Endothelial cell of umbilical vein (primary cell): ENCODE measurements around the gene PDPN. TPM values are rescaled to one million over a fixed set of nuclear protein-coding genes. Genes with fewer than 3 reads are reported as not detected.

Experiments
- BruUV-seq: library from RNA; stranded (reverse); fragments of 400-500 nt; replicated peaks from 2 replicates; lab custom pipeline; 2021; lab: Mats Ljungman, UMichigan
- CTCF ChIA-PET: fragments of 300-600, 350-600 bp; sonication (Branson Sonifier 250); formaldehyde crosslinking; loops from one replicate; lab custom pipeline; 2021; ENCODE audit warnings: antibody characterized with exemption, inconsistent platforms; lab: Charles Lee
- POLR2A ChIA-PET: fragments of 300-600, 350-600 bp; sonication (Branson Sonifier 250); formaldehyde crosslinking; loops from one replicate; lab custom pipeline; 2021; ENCODE audit warnings: antibody characterized with exemption, inconsistent platforms; lab: Charles Lee
- DNase-seq: peaks from one replicate; pipeline ENCODE4 v3.0.0-alpha.2; 2011; ENCODE audit warnings: low read depth, low spot score
- FAIRE-seq: peaks from 2 replicates; lab custom pipeline; 2011; peaks lifted over from hg19 to GRCh38; lab: Jason Lieb, UNC
- H2AFZ ChIP-seq: 2 replicates; pipeline ENCODE4 v1.6.0; 2012; ENCODE audit warnings: low read depth, low read length, control low read depth, inconsistent platforms
- H3K27ac ChIP-seq: 2 replicates; pipeline ENCODE4 v1.5.1; 2011; ENCODE audit warnings: low read depth, mild to moderate bottlenecking, control low read depth, low read length, moderate library complexity; ENCODE audit not compliant: insufficient read depth
- H3K27me3 ChIP-seq, 2 experiments: 2 replicates each; pipeline versions ENCODE4 v1.6.0 to v1.6.1; 2011; ENCODE audit warnings: low read length in 2 of 2, mixed read lengths in 1 of 2; ENCODE audit not compliant: control insufficient read depth in 2 of 2, insufficient read depth in 2 of 2
- H3K36me3 ChIP-seq, 2 experiments: 2 replicates in 1 of 2; 3 replicates in 1 of 2; pipeline ENCODE4 v1.5.1; 2011; ENCODE audit warnings: low read length in 2 of 2, mild to moderate bottlenecking in 1 of 2, moderate library complexity in 1 of 2; ENCODE audit not compliant: control insufficient read depth in 2 of 2, insufficient read depth in 2 of 2; ENCODE audit errors: extremely low read depth in 1 of 2
- H3K4me1 ChIP-seq: 3 replicates; pipeline ENCODE4 v1.5.1; 2011; ENCODE audit warnings: mild to moderate bottlenecking, low read length; ENCODE audit not compliant: control insufficient read depth, insufficient read depth; ENCODE audit errors: extremely low read depth
- H3K4me2 ChIP-seq: 2 replicates; pipeline ENCODE4 v1.6.1; 2011; ENCODE audit warnings: low read length, control low read depth, mixed read lengths; ENCODE audit not compliant: insufficient read depth
- H3K4me3 ChIP-seq, 3 experiments: fragments of 200-600 bp in 1 of 3; sonication (generic), shearing (Covaris generic) in 1 of 3; replicated peaks in 1 of 3; 2 replicates each; pipeline ENCODE4 v1.5.1; 2011 to 2016; ENCODE audit warnings: control low read depth in 3 of 3, low read length in 3 of 3, mild to moderate bottlenecking in 2 of 3, inconsistent platforms in 1 of 3, low read depth in 1 of 3, moderate library complexity in 1 of 3; ENCODE audit not compliant: insufficient read depth in 1 of 3
- H3K79me2 ChIP-seq: 2 replicates; pipeline ENCODE4 v1.6.0; 2012; ENCODE audit warnings: low read length, inconsistent platforms; ENCODE audit not compliant: control insufficient read depth, insufficient read depth
- H3K9ac ChIP-seq: replicated peaks from 2 replicates; pipeline ENCODE3; 2011; ENCODE audit warnings: low read length, control low read depth; ENCODE audit not compliant: insufficient read depth; ENCODE audit errors: extremely low read depth
- H3K9me1 ChIP-seq: replicated peaks from 3 replicates; pipeline ENCODE4 v1.6.0; 2011; ENCODE audit warnings: mild to moderate bottlenecking, low read length; ENCODE audit not compliant: control insufficient read depth, insufficient read depth; ENCODE audit errors: extremely low read depth
- H3K9me3 ChIP-seq: replicated peaks from 2 replicates; pipeline ENCODE4 v1.5.1; 2012; ENCODE audit warnings: low read length, inconsistent platforms; ENCODE audit not compliant: control insufficient read depth, insufficient read depth
- H4K20me1 ChIP-seq: replicated peaks from 2 replicates; pipeline ENCODE3; 2011; ENCODE audit warnings: mild to moderate bottlenecking, low read length; ENCODE audit not compliant: control insufficient read depth, insufficient read depth; ENCODE audit errors: extremely low read depth
- EZH2 ChIP-seq: IDR thresholded peaks from 2 replicates; pipeline ENCODE4 v1.6.1; 2012; ENCODE audit warnings: borderline replicate concordance, low read depth, mild to moderate bottlenecking, moderate library complexity, low read length, inconsistent platforms; ENCODE audit not compliant: severe bottlenecking
- FOS ChIP-seq: IDR thresholded peaks from 2 replicates; pipeline ENCODE4 v1.6.1; 2011; ENCODE audit warnings: mild to moderate bottlenecking, low read length, moderate library complexity, borderline replicate concordance; ENCODE audit not compliant: insufficient read depth
- GATA2 ChIP-seq: IDR thresholded peaks from 2 replicates; pipeline ENCODE4 v1.7.0; 2011; ENCODE audit warnings: low read depth, mild to moderate bottlenecking, moderate library complexity, mixed read lengths, low read length; ENCODE audit not compliant: insufficient read length, insufficient read depth
- JUN ChIP-seq: IDR thresholded peaks from 2 replicates; pipeline ENCODE4 v1.6.1; 2011; ENCODE audit warnings: borderline replicate concordance, low read depth; ENCODE audit not compliant: insufficient read length, insufficient read depth
- POLR2A ChIP-seq: IDR thresholded peaks from 2 replicates; pipeline ENCODE4 v1.6.1; 2012; ENCODE audit warnings: low read depth, mild to moderate bottlenecking, control low read depth, low read length
- POLR2AphosphoS5 ChIP-seq: IDR thresholded peaks from 2 replicates; pipeline ENCODE4 v1.6.1; 2012; ENCODE audit warnings: low read depth, mild to moderate bottlenecking, control low read depth, low read length, moderate library complexity; ENCODE audit not compliant: insufficient read depth
- dilution Hi-C: fragments of 300-500 bp; cut with MboI; formaldehyde crosslinking; loops from one replicate; pipeline ENCODE4 v1.15.0; 2019; ENCODE audit warnings: low sequenced_read_pairs; ENCODE audit not compliant: extremely low pct_ligation_motif_present
- intact Hi-C: fragments of 100-400 bp; cut with micrococcal nuclease; formaldehyde crosslinking; loops from one replicate; pipeline ENCODE4 v1.10.0; 2022
- polyA plus RNA-seq, 4 experiments: library from polyadenylated mRNA; depleted of rRNA in 3 of 4; stranded (reverse) in 3 of 4; unstranded in 1 of 4; fragments of >200 nt; gene quantifications; 2 replicates each; pipeline versions ENCODE4 v1.2.1 to v1.2.3, GENCODE V29; 2011 to 2012; ENCODE audit warnings: missing spikeins in 1 of 4
- total RNA-seq: library from RNA; stranded (reverse); gene quantifications from 2 replicates; pipeline ENCODE4 v1.2.3, GENCODE V29; 2021
- TF ChIP-seq, protein P1 (sequence below), 2 donors: IDR thresholded peaks; 1 replicate in 1 of 2; 2 replicates in 1 of 2; pipeline ENCODE4 v1.5.1; 2011; ENCODE audit warnings: low read length in 2 of 2, mild to moderate bottlenecking in 2 of 2, moderate library complexity in 2 of 2, control low read depth in 1 of 2, inconsistent platforms in 1 of 2, low read depth in 1 of 2; ENCODE audit not compliant: insufficient read depth in 1 of 2; ENCODE audit errors: extremely low read depth in 1 of 2

The PDPN gene
- total and polyA plus RNA-seq, 2 donors (not counting 3 experiments of a cell fraction or from before 2014, with no cell fraction given), result not detected

DNA sequence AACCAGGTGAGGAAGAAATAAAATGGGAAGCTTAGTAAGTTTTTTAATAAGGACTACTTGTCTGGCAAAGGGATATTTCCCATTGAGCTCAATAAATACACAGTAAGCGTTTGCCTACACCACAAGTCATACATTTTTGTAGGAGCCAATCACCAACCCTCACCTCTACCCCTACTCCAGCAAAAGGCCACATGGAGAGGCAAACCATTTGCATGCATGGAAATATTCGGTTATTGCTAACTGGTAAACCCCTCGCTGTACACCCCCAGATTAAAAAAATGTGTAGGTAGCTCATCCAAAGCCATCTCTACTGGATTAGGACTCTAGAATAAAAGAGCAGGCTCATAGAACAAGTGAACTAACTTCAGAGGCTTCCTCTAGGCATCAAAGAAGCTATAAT, 21.1 kb downstream of the PDPN start:
- H3K27me3 ChIP-seq, result no peaks in the 10 kb centered on the region
- TF ChIP-seq, protein P1, sequence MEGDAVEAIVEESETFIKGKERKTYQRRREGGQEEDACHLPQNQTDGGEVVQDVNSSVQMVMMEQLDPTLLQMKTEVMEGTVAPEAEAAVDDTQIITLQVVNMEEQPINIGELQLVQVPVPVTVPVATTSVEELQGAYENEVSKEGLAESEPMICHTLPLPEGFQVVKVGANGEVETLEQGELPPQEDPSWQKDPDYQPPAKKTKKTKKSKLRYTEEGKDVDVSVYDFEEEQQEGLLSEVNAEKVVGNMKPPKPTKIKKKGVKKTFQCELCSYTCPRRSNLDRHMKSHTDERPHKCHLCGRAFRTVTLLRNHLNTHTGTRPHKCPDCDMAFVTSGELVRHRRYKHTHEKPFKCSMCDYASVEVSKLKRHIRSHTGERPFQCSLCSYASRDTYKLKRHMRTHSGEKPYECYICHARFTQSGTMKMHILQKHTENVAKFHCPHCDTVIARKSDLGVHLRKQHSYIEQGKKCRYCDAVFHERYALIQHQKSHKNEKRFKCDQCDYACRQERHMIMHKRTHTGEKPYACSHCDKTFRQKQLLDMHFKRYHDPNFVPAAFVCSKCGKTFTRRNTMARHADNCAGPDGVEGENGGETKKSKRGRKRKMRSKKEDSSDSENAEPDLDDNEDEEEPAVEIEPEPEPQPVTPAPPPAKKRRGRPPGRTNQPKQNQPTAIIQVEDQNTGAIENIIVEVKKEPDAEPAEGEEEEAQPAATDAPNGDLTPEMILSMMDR (IDR thresholded peaks at IDR 0.05; ENCODE audit: extremely low read depth in 1 of 2, insufficient read depth in 1 of 2, low read depth in 1 of 2, low read length in 2 of 2), result no peak
- TF ChIP-seq POLR2AphosphoS5, result no peak
- TF ChIP-seq EZH2, result no peak
- TF ChIP-seq GATA2, result no peak
- TF ChIP-seq JUN, result no peak
- no peak for TF ChIP-seq POLR2A
- no peak for TF ChIP-seq FOS
- H3K27ac ChIP-seq, result no peak overlapping the region
- H3K79me2 ChIP-seq, result no peaks in the 10 kb centered on the region
- no peak overlapping the region for H2AFZ ChIP-seq
- CTCF ChIA-PET, result no interaction called here
- FAIRE-seq, result no peak
- H3K36me3 ChIP-seq, result no peaks in the 10 kb centered on the region
- H3K4me2 ChIP-seq, result no peak overlapping the region
- no peak overlapping the region for H3K9ac ChIP-seq
- no peaks in the 10 kb centered on the region for H3K9me1 ChIP-seq
- intact Hi-C loops (no loop called here), dilution Hi-C loops (no loop called here)
- DNase-seq, result no peak
- peaks cover 2% of the 10 kb centered on the region for H3K9me3 ChIP-seq
- H3K4me3 ChIP-seq, result no peak overlapping the region
- H3K4me1 ChIP-seq, result no peaks in the 10 kb centered on the region
- no TSS peak for BruUV-seq
- POLR2A ChIA-PET, result no interaction called here
- H4K20me1 ChIP-seq, result no peaks in the 10 kb centered on the region
